NCI-H1436 (cell line): ENCODE results near the gene FSCN2.
"Not testable (repeated sequence)": the region's sequence is repeated elsewhere in the genome, so short reads cannot be mapped to it uniquely, and the experiment has no call there.

Experiments used
- DNase-seq: peaks from one replicate; lab custom pipeline; 2025; lab: John Stamatoyannopoulos, UW

FSCN2 gene

GRCh38 chr17:81578561-81579225 lies 50.5 kb downstream of the FSCN2 start:
- no peak for DNase-seq

GRCh38 chr17:81579298-81579697 lies 51.1 kb downstream of the FSCN2 start:
- no peak for DNase-seq

- DNase-seq = no peak
Measured at GRCh38 chr17:81579821-81580321, 51.7 kb downstream of the FSCN2 start.

GRCh38 chr17:81580481-81580880 lies 52.3 kb downstream of the FSCN2 start:
- DNase-seq = no peak

GRCh38 chr17:81581758-81582157 lies 53.6 kb downstream of the FSCN2 start:
- no peak for DNase-seq

- no peak for DNase-seq
Measured at GRCh38 chr17:81582341-81582740, 54.2 kb downstream of the FSCN2 start.

GRCh38 chr17:81582749-81583148 lies 54.6 kb downstream of the FSCN2 start:
- no peak for DNase-seq

- no peak for DNase-seq
Measured at GRCh38 chr17:81583589-81584342, 55.6 kb downstream of the FSCN2 start.

GRCh38 chr17:81584771-81585170 lies 56.6 kb downstream of the FSCN2 start:
- not testable (repeated sequence) for DNase-seq

- no peak for DNase-seq
Measured at GRCh38 chr17:81586096-81586495, 57.9 kb downstream of the FSCN2 start.
